OCI-LY7 (cell line): Measurements from ENCODE around the gene TGFBR1. TPM values are rescaled to one million over a fixed set of nuclear protein-coding genes. Genes with fewer than 3 reads are reported as not detected.

ENCODE experiments used
- BruUV-seq: library from RNA; stranded (reverse); fragments of 400-500 nt; replicated peaks from 2 replicates; lab custom pipeline; 2021; lab: Mats Ljungman, UMichigan
- CTCF ChIA-PET: fragments of 300-600 bp; sonication (Branson Sonifier 250); formaldehyde crosslinking; loops from one replicate; lab custom pipeline; 2022; ENCODE audit warnings: antibody characterized with exemption; ENCODE audit not compliant: unreplicated experiment; lab: Charles Lee
- POLR2A ChIA-PET: fragments of 300-600 bp; sonication (Branson Sonifier 250); formaldehyde crosslinking; loops from one replicate; lab custom pipeline; 2022; ENCODE audit warnings: antibody characterized with exemption; lab: Charles Lee
- DNase-seq: peaks from one replicate; pipeline ENCODE4 v3.0.0-alpha.2; 2015; ENCODE audit warnings: low spot score
- H2AFZ ChIP-seq: fragments of 200-600 bp; sonication (generic), shearing (Covaris generic); 2 replicates; pipeline ENCODE4 v1.6.1; 2014; ENCODE audit warnings: mild to moderate bottlenecking, antibody characterized with exemption, low read length, moderate library complexity
- H3K27ac ChIP-seq: fragments of 200-600 bp; sonication (generic); 2 replicates; pipeline ENCODE4 v1.5.1; 2014; ENCODE audit warnings: mixed run types, low read depth, mild to moderate bottlenecking, moderate library complexity, low read length, inconsistent platforms; ENCODE audit not compliant: poor library complexity, severe bottlenecking
- H3K36me3 ChIP-seq: fragments of 200-600 bp; sonication (generic); 2 replicates; pipeline ENCODE4 v1.6.1; 2014; ENCODE audit warnings: mild to moderate bottlenecking, antibody characterized with exemption, low read length, moderate library complexity, mixed read lengths; ENCODE audit not compliant: insufficient read depth
- H3K4me1 ChIP-seq: fragments of 200-600 bp; sonication (generic); 2 replicates; pipeline ENCODE4 v1.5.1; 2014; ENCODE audit warnings: mild to moderate bottlenecking, low read length; ENCODE audit not compliant: insufficient read depth, poor library complexity, severe bottlenecking
- H3K4me2 ChIP-seq: fragments of 200-600 bp; sonication (generic); 2 replicates; pipeline ENCODE4 v1.6.1; 2014; ENCODE audit warnings: mild to moderate bottlenecking, low read length
- H3K4me3 ChIP-seq: fragments of 200-600 bp; sonication (generic); 2 replicates; pipeline ENCODE4 v1.5.1; 2014; ENCODE audit warnings: mild to moderate bottlenecking, low read depth, low read length; ENCODE audit not compliant: poor library complexity, severe bottlenecking
- H3K79me2 ChIP-seq: fragments of 200-600 bp; sonication (generic); 2 replicates; pipeline ENCODE4 v1.6.1; 2016; ENCODE audit warnings: low read depth, mild to moderate bottlenecking, low read length, moderate library complexity, mixed read lengths; ENCODE audit not compliant: insufficient read depth
- H3K9me2 ChIP-seq: fragments of 200-600 bp; sonication (generic); 2 replicates; pipeline ENCODE4 v1.6.1; 2016; ENCODE audit warnings: mild to moderate bottlenecking, low read length, mixed read lengths; ENCODE audit not compliant: insufficient read depth
- H3K9me3 ChIP-seq: fragments of 200-600 bp; sonication (generic); 2 replicates; pipeline ENCODE4 v1.6.1; 2014; ENCODE audit warnings: mild to moderate bottlenecking, mixed run types, low read length, mixed read lengths
- H4K20me1 ChIP-seq: fragments of 200-600 bp; sonication (generic); 2 replicates; pipeline ENCODE4 v1.6.1; 2014; ENCODE audit warnings: mild to moderate bottlenecking, antibody characterized with exemption, low read length, moderate library complexity, mixed read lengths; ENCODE audit not compliant: insufficient read depth
- CTCF ChIP-seq: fragments of 200-600 bp; sonication (generic); conservative IDR thresholded peaks from 2 replicates; pipeline ENCODE4 v1.5.1; 2014; ENCODE audit warnings: mild to moderate bottlenecking, antibody characterized with exemption, low read length, moderate library complexity, mixed read lengths
- EZH2phosphoT487 ChIP-seq: fragments of 200-600 bp; sonication (generic); IDR thresholded peaks from 2 replicates; pipeline ENCODE4 v1.6.1; 2018; ENCODE audit warnings: low read depth, borderline replicate concordance, mild to moderate bottlenecking, mixed run types, antibody characterized with exemption, low read length, moderate library complexity, mixed read lengths
- intact Hi-C: fragments of 100-400 bp; cut with micrococcal nuclease; formaldehyde crosslinking; loops from one replicate; pipeline ENCODE4 v1.10.0; 2022; ENCODE audit not compliant: unreplicated experiment
- total RNA-seq, 2 experiments: library from RNA; depleted of rRNA in 1 of 2; stranded (reverse); fragments of >200 nt in 1 of 2; shearing (Covaris generic) in 1 of 2; gene quantifications; 2 replicates each; pipeline ENCODE4 v1.2.3, GENCODE V29; 2014 to 2022

TGFBR1 gene
- total RNA-seq, 2 experiments from 2014 or later, result 13.6 to 36.7 TPM

GRCh38 chr9:99138424-99139284 is 33.7 kb downstream of the TGFBR1 start:
- no peak overlapping the region for H3K27ac ChIP-seq

DNA sequence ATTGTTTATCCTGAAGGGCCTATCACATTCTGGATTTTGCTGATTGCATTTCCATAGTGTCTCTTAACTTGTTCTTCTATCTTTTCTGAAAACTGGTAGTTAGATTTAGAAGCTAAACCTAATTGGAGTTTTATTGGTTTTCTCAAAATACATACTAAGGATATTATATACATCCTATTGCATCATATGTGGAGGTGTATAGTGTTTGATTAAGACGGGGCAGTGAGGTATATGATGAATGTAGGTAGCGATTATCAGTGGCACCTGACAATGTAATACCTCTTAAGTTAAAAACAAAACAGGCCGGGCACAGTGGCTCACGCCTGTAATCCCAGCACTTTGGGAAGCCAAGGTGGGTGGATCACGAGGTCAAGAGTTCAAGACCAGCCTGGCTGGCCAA is 35.0 kb downstream of the TGFBR1 start:
- BruUV-seq, result no TSS peak
- H3K36me3 ChIP-seq, result peaks cover 74% of the 10 kb centered on the region

More at GRCh38 chr9:99138424-99139284, 33.7 kb downstream of the TGFBR1 start:
- Histone ChIP-seq H4K20me1 (no peaks in the 10 kb centered on the region), H3K4me1 (peaks cover 33% of the 10 kb centered on the region), H3K79me2 (no peaks in the 10 kb centered on the region), H2AFZ (no peak overlapping the region), H3K36me3 (peaks cover 66% of the 10 kb centered on the region), H3K9me2 (no peaks in the 10 kb centered on the region), H3K9me3 (no peaks in the 10 kb centered on the region), H3K4me2 (no peak overlapping the region), H3K4me3 (no peak overlapping the region)
- ChIA-PET POLR2A (interaction anchor here (0.6 to 8.1 kb wide), 10 partner anchors 10 to 124 kb away, joined by 3 to 53 read pairs (median 4); no protein-coding TSS in a partner anchor), CTCF (interaction anchor here (1.1 kb wide), 1 partner anchor 34 kb away, joined by 3 read pairs; no protein-coding TSS in a partner anchor)
- intact Hi-C loops, result loop anchor here (1.0 to 2.0 kb wide), 2 partner anchors 32 to 290 kb away; no protein-coding TSS in a partner anchor
- DNase-seq, result no peak
- TF ChIP-seq CTCF (no peak), EZH2phosphoT487 (no peak)
- no TSS peak for BruUV-seq

More for the DNA sequence above, 35.0 kb downstream of the TGFBR1 start:
- Histone ChIP-seq H3K79me2 (no peaks in the 10 kb centered on the region), H4K20me1 (no peaks in the 10 kb centered on the region), H3K4me3 (no peak overlapping the region), H3K4me2 (no peak overlapping the region), H3K27ac (no peak overlapping the region), H2AFZ (no peak overlapping the region), H3K4me1 (peaks cover 25% of the 10 kb centered on the region), H3K9me2 (no peaks in the 10 kb centered on the region), H3K9me3 (no peaks in the 10 kb centered on the region)
- intact Hi-C loops, result loop anchor here (1.0 to 2.0 kb wide), 3 partner anchors 33 to 292 kb away; no protein-coding TSS in a partner anchor
- DNase-seq, result no peak
- TF ChIP-seq EZH2phosphoT487 (no peak), CTCF (no peak)
- ChIA-PET POLR2A (interaction anchor here (0.9 to 8.1 kb wide), 6 partner anchors 8 to 125 kb away, joined by 3 to 53 read pairs (median 3); no protein-coding TSS in a partner anchor), CTCF (interaction anchor here (1.2 kb wide), 1 partner anchor 42 kb away, joined by 3 read pairs; no protein-coding TSS in a partner anchor)
